ENCODE measurements around the gene HMGB1.
"Not testable (repeated sequence)": the region's sequence is repeated elsewhere in the genome, so short reads cannot be mapped to it uniquely, and the experiment has no call there.

HMGB1 gene

GRCh38 chr13:30465343-30465592 lies 468 bp downstream of the HMGB1 start:
- no peak for FAIRE-seq

DNA sequence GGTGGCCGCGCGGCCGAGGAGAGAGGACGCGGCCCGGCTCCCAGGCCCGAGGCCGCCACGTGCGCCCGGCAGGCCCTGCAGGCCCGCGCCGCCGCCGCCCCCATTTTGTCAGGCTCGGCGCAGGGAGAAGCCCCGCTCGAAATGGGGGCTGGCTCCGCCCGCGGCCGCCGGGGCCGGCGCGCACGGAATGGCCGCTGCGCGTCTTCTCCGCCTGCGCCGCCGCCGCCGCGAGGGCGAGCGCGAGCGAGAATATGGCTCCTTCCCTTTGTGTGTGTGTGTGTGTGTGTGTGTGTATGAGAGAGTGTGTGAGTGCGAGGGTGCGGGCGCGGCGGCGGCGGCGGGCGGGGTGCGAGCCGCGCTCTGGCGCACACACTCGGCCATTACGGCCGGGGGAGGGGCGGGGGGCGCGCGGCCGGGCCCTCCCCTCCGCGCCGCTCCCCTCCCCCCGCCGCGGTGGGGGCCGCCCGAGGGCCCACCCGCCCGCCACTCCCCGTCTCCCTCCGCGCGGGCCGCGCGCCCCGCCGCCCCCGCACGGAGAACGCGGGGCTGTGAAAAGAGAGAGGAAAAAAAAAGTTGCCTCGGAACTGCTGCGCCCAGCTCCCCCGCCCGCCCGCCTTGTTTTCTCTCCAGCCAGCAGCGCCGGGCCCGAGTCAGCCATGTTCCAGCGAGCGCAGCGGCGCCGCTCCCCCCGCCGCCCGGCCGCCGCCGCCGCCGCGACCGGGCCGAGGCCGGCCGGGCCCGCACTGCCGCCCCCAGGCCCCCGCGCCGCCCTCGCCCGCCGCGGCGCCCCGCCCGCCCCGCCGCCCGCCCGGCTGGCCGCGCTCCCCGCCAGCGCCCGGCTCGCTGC lies 1.0 kb downstream of the HMGB1 start:
- FAIRE-seq: no peak

- FAIRE-seq: no peak
These were observed 1.8 kb downstream of the HMGB1 start for GRCh38 chr13:30463787-30464495.

GRCh38 chr13:30461279-30462066 lies 4.3 kb downstream of the HMGB1 start:
- FAIRE-seq: not testable (repeated sequence)

GRCh38 chr13:30457306-30457891 lies 8.3 kb downstream of the HMGB1 start:
- no peak for FAIRE-seq

GRCh38 chr13:30456290-30456689 lies 9.4 kb downstream of the HMGB1 start:
- FAIRE-seq: no peak

GRCh38 chr13:30454991-30455390 lies 10.7 kb downstream of the HMGB1 start:
- FAIRE-seq: no peak

- FAIRE-seq: no peak
These were observed 12.0 kb downstream of the HMGB1 start for GRCh38 chr13:30453727-30454126.

- not testable (repeated sequence) for FAIRE-seq
These were observed 14.3 kb downstream of the HMGB1 start for GRCh38 chr13:30451476-30451875.

DNA sequence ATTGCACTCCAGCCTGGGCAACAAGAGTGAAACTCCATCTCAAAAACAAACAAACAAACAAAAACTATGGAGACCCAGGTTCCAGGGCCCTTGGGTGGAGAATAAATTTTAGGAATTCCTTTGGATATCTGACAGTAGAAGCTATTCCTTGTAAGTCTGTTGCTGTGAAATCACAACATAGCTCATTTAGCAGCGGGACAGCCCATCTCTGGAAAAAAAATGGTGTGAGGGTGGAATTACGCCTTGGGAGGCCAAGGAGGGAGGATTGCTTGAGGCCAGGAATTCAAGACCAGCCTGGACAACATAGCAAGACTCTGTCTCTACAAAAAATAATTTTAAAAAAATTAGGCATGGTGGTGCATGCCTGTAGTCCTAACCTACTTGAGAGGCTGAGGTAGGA lies 15.7 kb downstream of the HMGB1 start:
- no peak for FAIRE-seq

GRCh38 chr13:30448441-30448840 lies 17.3 kb downstream of the HMGB1 start:
- FAIRE-seq: no peak

GRCh38 chr13:30446126-30446500 lies 19.6 kb downstream of the HMGB1 start:
- no peak for FAIRE-seq

DNA sequence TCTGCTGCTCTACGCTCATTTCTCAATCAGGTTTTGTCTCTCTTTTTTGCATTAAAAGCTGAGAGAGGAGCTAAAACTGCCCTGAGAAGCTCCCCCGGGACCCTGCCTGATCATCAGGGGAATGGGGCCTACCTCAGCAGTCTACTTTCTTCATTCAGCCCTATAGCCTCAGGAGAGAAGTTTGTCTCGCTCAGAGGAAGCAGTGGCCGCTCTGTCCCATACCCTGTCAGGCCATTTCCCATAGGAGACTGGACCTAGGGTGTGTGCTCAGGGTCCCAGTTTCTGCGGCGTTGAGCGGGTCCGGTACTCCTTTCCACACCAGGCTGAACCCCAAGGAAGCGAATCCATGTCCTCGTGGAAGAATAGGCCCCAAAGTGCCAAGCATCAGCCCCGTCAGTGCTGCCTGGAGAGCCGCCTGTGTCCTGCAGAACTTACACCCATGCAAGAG lies 21.8 kb downstream of the HMGB1 start:
- no peak for FAIRE-seq

DNA sequence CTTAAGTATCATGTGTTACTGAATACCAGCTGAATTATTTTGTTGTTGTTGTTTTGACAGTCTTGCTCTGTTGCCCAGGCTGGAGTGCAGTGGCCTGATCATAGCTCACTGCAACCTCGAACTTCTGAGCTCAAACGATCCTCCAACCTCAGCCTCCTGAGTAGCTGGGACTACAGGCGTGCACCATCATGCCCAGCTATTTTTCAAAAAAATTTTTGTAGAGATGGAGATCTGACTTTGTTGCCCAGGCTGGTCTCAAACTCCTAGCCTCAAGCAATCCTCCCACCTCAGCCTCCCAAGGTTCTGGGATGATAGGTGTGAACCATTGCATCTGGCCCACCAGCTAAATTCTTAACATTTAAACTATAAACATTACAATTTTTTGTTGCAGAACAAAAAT lies 22.2 kb downstream of the HMGB1 start:
- not testable (repeated sequence) for FAIRE-seq

- no peak for FAIRE-seq
These were observed 22.8 kb downstream of the HMGB1 start for GRCh38 chr13:30442926-30443325.

DNA sequence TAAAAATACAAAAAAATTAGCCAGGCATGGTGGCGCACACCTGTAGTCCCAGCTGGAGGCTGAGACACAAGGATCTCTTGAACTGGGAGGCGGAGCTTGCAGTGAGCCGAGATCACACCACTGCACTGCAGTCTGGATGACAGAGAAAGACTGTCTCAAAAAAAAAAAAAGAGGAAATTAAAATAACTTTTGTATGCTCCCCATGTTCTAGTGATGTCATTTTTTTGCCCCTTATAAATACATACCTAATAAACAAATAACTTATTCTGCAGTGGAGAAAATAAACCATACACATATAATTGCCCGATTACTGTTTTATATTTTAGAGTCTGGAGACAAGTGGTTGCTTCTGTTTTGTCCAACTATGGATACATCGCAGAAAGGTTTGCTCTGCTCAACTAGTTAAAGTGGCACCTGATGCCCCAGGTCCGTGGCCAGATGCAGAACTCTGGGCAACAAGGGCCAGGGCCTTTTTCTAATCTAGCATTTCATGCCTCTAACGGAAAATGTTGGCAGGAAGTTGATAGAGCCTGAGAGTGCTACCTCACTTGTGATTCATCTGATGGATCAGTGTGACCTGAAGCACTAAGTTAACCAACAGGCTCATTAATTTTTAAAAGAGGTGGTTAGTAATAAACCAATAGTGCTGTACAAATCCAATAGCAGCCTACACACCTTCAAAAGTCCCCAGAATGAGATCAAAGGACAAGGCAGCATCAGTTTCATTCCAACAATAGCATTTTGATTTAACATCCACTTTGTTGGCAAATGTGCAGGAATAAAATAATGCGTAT lies 24.6 kb downstream of the HMGB1 start:
- FAIRE-seq: no peak

DNA sequence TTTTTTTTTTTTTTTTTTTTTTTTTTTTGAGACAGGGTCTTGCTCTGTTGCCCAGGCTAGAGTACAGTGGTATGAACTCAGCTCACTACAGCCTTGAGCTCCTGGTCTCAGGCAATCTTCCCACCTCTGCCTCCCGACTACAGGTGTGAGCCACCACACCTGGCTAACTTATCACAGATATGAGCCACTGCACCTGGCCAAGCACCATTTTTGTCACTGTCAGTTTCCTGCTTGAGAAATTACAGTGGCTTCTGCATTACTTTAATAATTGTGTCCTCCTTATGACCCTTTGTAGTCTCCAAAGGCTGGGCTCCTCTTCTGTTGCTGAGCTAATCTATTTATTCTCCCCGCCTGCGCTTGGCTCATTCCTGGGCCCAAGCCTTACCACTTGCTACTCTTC lies 27.4 kb downstream of the HMGB1 start:
- no peak for FAIRE-seq

DNA sequence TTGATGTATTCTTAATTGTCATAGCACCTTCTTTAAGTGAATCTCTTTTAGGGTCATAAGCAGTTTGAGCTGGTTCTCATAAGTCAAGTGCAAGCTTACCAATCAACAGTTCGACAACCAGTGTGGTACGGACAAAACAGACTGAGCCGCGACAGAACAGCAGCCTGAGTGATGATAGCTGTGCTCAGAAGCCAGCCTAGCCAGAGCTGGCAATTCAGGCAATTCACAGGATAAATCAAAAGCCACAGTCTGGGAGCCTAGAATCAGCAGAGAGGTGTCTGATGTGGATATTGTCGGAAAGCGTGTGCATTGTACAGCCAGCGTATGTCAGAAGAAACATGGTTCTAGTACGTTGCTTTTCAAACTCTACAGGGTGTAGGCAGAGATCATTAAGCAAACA lies 28.6 kb downstream of the HMGB1 start:
- FAIRE-seq: no peak

DNA sequence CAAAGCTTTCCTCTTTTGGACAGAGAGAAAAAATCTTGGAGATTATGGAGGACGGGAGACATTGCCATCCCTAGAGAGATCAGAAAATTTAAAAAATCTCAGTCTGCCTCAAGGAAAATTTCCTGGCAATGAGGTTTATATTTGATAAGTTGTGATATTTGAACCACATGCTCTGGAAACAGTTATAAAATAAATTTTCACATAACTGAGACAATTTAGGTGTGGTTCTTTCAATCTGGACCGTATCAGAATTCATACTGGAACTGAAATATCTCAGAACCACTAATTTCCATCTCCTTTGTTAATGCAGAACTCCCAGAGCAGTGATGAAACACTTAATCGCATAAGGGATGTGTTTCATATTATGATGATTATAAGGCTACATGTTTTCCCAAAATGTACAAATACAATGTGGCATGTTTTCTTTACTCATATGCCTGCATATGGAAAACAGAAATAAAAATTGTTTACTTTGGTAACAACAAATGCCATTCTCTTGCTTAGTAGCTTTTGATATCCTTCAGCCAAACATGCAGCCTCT lies 29.8 kb downstream of the HMGB1 start:
- no peak for FAIRE-seq

GRCh38 chr13:30431269-30431940 lies 34.3 kb downstream of the HMGB1 start:
- no peak for FAIRE-seq
